A549 (cell line): ENCODE data around the gene ADAT2.

Experiments used
- CEBPB ChIP-seq, 2 experiments: fragments of >200 bp in 1 of 2; sonication (Bioruptor Twin) in 1 of 2; formaldehyde crosslinking in 1 of 2; IDR thresholded peaks; 2 replicates each; pipeline ENCODE4 v1.6.1; 2012 to 2016
- CHD2 ChIP-seq: fragments of 150-350 bp; IDR thresholded peaks from 2 replicates; pipeline ENCODE4 v1.6.1; 2014; ENCODE audit warnings: low read length; ENCODE audit not compliant: partially characterized antibody
- CTCF ChIP-seq: fragments of >200 bp; sonication (Bioruptor Twin); formaldehyde crosslinking; IDR thresholded peaks from 3 replicates; pipeline ENCODE4 v1.5.1; 2016
- EHMT2 ChIP-seq: fragments of 200-600 bp; sonication (generic); IDR thresholded peaks from 2 replicates; pipeline ENCODE4 v1.6.1; 2016; ENCODE audit warnings: antibody characterized with exemption, low read depth, mild to moderate bottlenecking, moderate library complexity
- JUNB ChIP-seq: fragments of >200 bp; sonication (Bioruptor Twin); formaldehyde crosslinking; IDR thresholded peaks from 2 replicates; pipeline ENCODE4 v1.6.1; 2016
- KDM5A ChIP-seq: fragments of 200-600 bp; sonication (generic); IDR thresholded peaks from 2 replicates; pipeline ENCODE4 v1.6.1; 2016; ENCODE audit warnings: antibody characterized with exemption, mild to moderate bottlenecking
- MYC ChIP-seq: IDR thresholded peaks from 2 replicates; pipeline ENCODE4 v1.6.1; 2012; ENCODE audit warnings: mild to moderate bottlenecking, inconsistent platforms, low read length, improper control_type of control experiment, borderline replicate concordance
- PBX3 ChIP-seq: IDR thresholded peaks from 2 replicates; pipeline ENCODE4 v1.6.1; 2012
- POLR2A ChIP-seq: IDR thresholded peaks from 2 replicates; pipeline ENCODE4 v1.6.1; 2012; ENCODE audit warnings: mild to moderate bottlenecking, low read length
- RARB ChIP-seq: fragments of 250-450 bp; sonication (Bioruptor Pico); IDR thresholded peaks from 2 replicates; pipeline ENCODE4 v1.8.0; 2021; ENCODE audit warnings: mild to moderate bottlenecking, moderate library complexity
- REST ChIP-seq: fragments of 200-600 bp; sonication (generic); IDR thresholded peaks from 2 replicates; pipeline ENCODE4 v1.6.1; 2016; ENCODE audit warnings: antibody characterized with exemption, mild to moderate bottlenecking, moderate library complexity
- RNF2 ChIP-seq: fragments of 200-600 bp; sonication (generic); IDR thresholded peaks from 2 replicates; pipeline ENCODE4 v1.6.1; 2016; ENCODE audit warnings: low read depth, mild to moderate bottlenecking, antibody characterized with exemption, moderate library complexity, borderline replicate concordance
- SREBF2 ChIP-seq: fragments of 450-650 bp; IDR thresholded peaks from 2 replicates; pipeline ENCODE4 v1.6.1; 2014; ENCODE audit warnings: mild to moderate bottlenecking, moderate library complexity

- no peak for TF ChIP-seq JUNB
- TF ChIP-seq CTCF, result no peak
- TF ChIP-seq SREBF2, result no peak
- TF ChIP-seq REST, result no peak
- no peak for TF ChIP-seq CHD2
- TF ChIP-seq RARB (CRISPR knock-in tag), result no peak
- no peak for TF ChIP-seq MYC
- TF ChIP-seq KDM5A, result no peak
- no peak for TF ChIP-seq POLR2A
- TF ChIP-seq PBX3, result no peak
- TF ChIP-seq CEBPB (IDR thresholded peaks at IDR 0.05), result no peak
- no peak for TF ChIP-seq EHMT2
- TF ChIP-seq RNF2, result no peak
These were observed 15.1 kb upstream of the ADAT2 start for GRCh38 chr6:143465546-143465945.
